22Rv1 (cell line): ENCODE results near the gene ADM5.

Source experiments
- ZFX ChIP-seq: fragments of 450-650 bp; IDR thresholded peaks from 2 replicates; pipeline ENCODE4 v1.6.1; 2017; ENCODE audit warnings: antibody characterized with exemption, borderline replicate concordance
- TF ChIP-seq, protein P1 (sequence below): fragments of 450-650 bp; IDR thresholded peaks from 2 replicates; pipeline ENCODE4 v1.5.1; 2017; ENCODE audit warnings: mild to moderate bottlenecking

- TF ChIP-seq, protein P1, sequence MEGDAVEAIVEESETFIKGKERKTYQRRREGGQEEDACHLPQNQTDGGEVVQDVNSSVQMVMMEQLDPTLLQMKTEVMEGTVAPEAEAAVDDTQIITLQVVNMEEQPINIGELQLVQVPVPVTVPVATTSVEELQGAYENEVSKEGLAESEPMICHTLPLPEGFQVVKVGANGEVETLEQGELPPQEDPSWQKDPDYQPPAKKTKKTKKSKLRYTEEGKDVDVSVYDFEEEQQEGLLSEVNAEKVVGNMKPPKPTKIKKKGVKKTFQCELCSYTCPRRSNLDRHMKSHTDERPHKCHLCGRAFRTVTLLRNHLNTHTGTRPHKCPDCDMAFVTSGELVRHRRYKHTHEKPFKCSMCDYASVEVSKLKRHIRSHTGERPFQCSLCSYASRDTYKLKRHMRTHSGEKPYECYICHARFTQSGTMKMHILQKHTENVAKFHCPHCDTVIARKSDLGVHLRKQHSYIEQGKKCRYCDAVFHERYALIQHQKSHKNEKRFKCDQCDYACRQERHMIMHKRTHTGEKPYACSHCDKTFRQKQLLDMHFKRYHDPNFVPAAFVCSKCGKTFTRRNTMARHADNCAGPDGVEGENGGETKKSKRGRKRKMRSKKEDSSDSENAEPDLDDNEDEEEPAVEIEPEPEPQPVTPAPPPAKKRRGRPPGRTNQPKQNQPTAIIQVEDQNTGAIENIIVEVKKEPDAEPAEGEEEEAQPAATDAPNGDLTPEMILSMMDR, result no peak
- TF ChIP-seq ZFX, result no peak
Measured at GRCh38 chr19:49710372-49710951, 21.1 kb downstream of the ADM5 start.
